HG03095 (cell line): ENCODE data around the gene DDX60.
"Not testable (repeated sequence)": the region's sequence is repeated elsewhere in the genome, so short reads cannot be mapped to it uniquely, and the experiment has no call there.

Experiments used
- ATAC-seq: cut with Tn5 transposase; IDR thresholded peaks from one replicate; pipeline ENCODE4 v1.9.1; 2021; ENCODE audit warnings: moderate library complexity; ENCODE audit not compliant: unreplicated experiment

Gene DDX60

DNA sequence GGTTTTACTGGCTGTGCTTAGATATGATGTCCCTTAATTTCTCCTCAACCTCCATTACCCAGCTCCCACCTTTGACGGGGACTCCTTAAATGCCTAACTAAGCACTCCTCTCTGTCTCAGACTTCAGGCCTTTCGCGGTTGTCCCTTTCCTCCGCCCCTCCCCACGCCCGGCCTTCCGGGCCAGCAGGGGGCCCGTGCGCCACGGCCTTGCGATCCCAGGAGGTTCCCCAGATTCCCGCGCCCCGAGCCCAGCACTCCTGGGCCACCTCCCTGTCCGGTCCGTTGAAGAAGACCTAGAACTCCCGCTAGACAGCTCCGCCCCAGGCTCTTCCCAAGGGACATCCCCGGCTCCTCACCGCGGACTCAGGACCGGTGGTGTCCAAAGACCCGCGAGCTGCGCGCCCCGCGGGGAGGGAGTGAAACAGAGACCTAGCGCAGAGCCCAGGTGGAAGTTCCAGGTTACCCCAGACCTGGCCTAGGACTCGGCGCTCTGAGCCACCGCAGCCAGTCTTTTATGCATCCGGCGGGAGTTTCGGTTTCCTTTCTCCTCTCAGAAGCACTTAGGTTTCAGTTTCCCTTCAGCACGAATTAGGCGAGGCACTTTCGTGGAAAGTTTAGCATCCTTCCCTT, at the start of gene DDX60:
Gene DDX60 (minus strand): TSS at position 487 of the 630 bp plus-strand sequence. CDS start 7,493 bp downstream, outside the sequence.
- peak; percentile 99 for ATAC-seq

DNA sequence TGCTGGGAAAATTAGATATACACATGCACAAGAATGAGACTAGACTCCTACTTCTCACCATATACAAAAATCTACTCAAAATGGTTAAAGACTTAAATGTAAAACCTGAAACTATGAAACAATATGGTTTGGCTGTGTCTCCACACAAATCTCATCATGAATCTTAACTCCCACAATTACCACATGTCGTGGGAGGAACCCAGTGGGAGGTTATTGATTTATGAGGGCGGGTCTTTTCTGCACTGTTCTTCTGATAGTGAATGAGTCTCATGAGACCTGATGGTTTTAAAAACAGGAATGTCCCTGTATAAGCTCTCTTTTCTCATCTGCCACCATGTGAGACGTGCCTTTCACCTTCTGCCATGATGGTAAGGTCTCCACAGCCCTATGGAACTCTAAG, 48.5 kb upstream of the DDX60 start:
- ATAC-seq: no peak

- ATAC-seq: no peak
Observed at GRCh38 chr4:168362025-168362401, 43.5 kb upstream of the DDX60 start.

DNA sequence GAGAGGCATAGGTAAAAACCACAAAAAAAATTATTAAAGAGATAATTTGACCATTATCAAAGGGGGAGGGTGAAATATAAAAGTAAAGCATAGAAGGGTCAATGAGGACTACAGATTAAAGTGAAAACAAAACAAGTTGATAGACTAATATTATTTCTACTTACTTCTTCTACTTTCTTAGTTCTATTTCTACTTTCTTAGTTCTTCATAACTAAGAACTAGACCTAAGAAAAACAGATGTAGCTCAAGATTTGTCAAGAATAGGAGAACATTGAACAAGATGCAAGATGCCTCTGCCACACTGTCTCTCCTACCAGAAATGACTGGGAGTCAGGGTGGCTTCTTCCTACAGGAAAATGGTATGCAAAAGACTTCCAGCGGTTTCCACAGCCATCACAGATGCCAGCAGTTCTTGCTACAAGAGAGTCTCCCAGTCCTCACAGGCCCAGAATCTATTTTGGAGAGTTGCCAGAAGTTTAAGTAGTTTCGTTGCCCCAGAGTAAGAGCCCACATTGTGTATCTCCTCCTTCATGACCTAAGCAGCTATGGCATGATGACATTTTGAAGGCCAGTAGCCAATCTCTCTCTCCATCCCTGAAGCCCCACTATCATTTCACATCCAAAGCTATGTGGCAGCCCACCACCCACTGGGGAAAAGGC, 42.9 kb upstream of the DDX60 start:
- ATAC-seq: no peak

- no peak for ATAC-seq
Observed at GRCh38 chr4:168360271-168360670, 41.7 kb upstream of the DDX60 start.

- ATAC-seq: no peak
Observed at GRCh38 chr4:168357941-168358340, 39.4 kb upstream of the DDX60 start.

DNA sequence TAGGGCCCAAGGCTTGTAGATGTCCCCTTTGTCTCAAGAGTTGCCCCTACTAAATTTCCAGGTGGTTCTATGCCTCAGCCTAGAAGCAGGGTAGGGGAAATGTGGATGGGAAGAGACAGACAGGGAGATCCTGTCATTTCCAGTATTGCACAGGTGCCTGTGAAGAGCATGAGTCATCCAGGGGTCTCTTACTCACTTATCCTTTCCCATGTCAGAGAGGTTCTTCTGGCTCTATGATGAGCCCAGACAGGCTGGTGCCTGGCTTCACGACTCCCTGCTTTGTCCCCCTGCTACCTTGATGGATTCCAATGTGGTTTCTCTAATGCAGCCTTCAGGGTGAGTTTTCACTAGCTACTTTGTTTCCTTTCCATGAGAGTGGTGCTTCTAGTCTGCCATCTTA, 35.2 kb upstream of the DDX60 start:
- ATAC-seq: no peak

DNA sequence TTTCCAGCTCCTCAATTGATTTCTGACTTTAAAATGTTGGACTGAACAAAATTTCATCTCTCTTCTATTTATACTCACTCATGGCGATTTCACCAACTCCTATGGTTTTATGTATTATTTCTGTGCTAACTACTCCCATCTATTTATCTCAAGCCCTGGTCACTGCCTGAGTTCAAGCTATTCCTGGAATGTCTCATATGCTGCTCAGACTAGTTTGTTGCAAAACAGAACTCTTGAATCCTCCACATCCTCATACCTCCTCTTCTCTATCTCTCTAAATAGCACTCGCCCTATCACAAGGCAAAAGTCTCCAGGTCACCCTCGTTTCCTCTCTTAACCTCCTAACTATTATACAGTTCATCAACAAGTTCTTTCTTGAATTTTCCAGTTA, 19.0 kb upstream of the DDX60 start:
- ATAC-seq: no peak

- no peak for ATAC-seq
Observed at GRCh38 chr4:168336837-168337549, 18.4 kb upstream of the DDX60 start.

DNA sequence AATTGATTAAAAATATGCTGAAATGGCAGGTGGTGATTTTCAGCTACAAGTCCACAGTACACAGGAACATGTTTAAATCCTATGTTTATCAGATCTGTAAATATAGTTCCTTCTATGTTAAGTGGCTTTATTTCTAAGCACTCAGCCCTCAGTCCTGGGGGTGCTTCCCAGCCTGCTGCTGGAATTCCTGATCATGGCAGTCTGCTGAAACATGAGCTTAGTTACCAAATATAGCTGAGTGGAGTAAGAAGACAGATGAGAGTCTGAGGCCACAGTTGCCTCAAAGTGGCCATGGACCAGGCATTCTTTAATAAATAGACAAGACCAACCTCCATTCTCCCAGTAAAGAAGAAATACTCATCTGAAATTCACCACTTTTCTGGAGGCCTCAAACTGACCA, 17.1 kb upstream of the DDX60 start:
- ATAC-seq: no peak

DNA sequence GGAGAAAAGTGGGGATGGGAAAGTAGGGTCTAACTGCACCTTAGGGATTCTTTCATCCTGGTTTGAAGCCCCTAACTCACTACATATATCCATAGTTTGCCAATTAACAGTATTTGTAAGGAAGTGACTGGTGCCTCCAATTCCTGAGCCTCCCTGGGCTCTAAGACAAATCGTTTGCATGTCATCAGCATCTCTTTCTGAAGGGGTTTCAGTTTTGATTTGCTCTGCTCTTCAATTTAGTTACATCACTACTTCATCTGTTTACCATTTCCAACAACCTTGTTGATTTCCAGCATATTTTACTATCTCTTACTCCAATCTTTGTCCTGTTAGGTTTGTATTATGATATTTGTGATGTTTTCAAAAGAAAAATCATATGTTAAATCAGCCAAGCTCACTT, 15.5 kb upstream of the DDX60 start:
- no peak for ATAC-seq

GRCh38 chr4:168330575-168330974, 12.0 kb upstream of the DDX60 start:
- ATAC-seq: not testable (repeated sequence)

DNA sequence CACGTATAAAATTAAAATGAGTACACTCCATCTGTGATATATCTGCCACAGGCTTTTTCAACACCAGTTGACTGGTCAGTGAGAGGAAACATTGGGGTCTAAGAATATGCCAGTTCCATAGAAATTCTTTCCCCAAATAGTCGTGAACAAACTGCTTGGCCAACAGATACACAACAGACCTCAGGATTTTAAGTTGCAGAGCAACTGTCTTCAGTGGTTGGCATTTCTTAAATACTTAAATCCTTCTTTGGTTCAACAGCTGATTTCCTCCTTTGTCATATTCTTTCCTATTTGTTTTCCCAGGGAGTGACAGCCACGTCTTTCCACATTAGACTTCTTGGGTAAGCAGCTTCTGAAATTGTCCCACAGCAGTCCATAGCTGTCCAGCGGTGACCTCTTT, 7.0 kb upstream of the DDX60 start:
- ATAC-seq: no peak

- no peak for ATAC-seq
Observed at GRCh38 chr4:168321006-168321405, 2.5 kb upstream of the DDX60 start.

- ATAC-seq: no peak
Observed at GRCh38 chr4:168319486-168320019, 1.0 kb upstream of the DDX60 start.

- no peak for ATAC-seq
Observed at GRCh38 chr4:168317621-168318020, 931 bp downstream of the DDX60 start.

DNA sequence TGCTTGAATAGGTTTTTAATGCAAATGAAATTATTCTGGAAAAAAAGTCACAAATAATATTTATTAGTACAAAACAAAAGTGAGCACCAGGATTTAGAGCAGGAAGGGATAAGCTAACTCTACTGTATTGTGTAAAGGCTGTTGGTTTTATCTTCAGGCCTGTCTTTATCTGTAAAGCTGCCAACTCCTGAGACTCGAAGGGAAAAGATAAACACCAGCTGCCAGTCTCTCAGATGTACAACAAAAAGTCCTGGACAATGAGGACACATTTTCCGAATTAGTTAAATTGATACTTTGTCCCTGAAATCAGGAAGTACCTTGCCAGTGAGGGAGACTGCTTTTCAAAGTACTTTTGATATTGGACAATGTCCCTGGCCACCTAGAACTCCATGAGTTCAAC, 8.8 kb downstream of the DDX60 start:
- no peak for ATAC-seq

GRCh38 chr4:168308912-168309311, 9.6 kb downstream of the DDX60 start:
- no peak for ATAC-seq

GRCh38 chr4:168306476-168306875, 12.1 kb downstream of the DDX60 start:
- no peak for ATAC-seq

- ATAC-seq: no peak
Observed at GRCh38 chr4:168304744-168305459, 13.7 kb downstream of the DDX60 start.

DNA sequence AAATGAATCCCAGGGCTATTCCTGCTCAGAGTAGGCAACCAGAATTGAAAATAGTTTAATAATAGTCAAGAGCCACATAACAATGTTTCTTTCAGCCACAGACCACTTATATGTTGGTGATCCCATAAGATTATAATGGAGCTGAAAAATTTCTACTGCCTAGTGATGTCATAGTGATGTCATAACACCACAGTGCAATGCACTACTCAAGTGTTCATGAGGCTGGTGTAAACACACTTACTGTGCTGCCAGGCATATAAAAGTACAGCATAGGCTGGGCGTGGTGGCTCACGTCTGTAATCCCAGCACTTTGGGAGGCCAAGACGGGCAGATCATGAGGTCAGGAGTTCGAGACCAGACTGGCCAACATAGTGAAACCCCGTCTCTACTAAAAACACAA, 15.1 kb downstream of the DDX60 start:
- ATAC-seq: not testable (repeated sequence)
